Stimulated activated CD8-positive, alpha-beta memory T cell treated with anti-CD3 and anti-CD28 coated beads, Interleukin-15, amount 100 ng/mL, for 48 hours (primary cell): ENCODE data around the gene MTHFSD.

Source experiments
- DNase-seq, 2 donors: peaks; one replicate each; pipeline ENCODE4 v3.0.0-alpha.2; 2020; ENCODE audit warnings: low read depth in 2 of 2

Gene MTHFSD

DNA sequence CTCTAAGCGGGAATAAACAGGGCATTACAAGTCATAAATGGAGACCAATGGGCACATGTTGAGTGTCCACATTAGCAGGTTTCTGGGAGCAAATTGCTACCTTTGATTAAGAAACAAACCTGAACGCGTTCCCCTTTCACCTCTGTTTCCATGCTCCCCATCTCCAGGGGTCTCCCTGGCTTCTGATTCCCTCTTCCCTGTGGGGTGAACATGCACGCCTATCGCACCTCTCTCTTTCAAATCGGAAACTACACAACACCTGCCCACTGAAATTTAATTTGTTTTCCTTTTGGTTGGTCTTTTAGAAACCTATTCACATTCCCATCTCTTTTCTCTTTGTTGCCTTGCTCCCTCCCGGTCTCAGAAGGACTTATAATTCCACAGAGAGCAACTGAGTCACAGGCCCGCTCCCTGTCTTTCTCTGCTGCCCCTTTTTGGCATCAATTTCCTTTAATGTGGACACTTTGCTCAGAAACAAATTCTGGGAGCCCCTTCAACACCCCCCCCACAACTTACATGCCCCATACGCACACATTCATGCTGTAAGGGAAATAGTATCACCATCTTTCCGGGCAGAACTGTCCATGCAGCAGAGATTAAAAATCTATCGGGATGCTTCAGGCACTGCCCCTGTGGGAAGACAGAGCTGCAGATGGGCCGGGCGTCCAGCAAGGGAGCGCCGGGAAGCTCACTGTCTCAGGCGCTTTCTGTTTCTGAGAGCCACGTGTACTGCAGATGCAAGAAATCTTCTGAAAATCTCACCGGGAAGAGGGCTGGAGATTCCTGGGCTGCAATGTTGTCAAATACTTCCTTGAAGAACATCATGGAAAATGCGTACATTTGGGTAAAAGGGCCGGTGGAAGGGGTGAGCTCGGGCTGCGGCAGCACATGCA, 51.9 kb downstream of the MTHFSD start:
- no peak for DNase-seq

GRCh38 chr16:86501989-86502855, 52.8 kb downstream of the MTHFSD start:
- DNase-seq = no peak

- DNase-seq = no peak
These were observed 54.1 kb downstream of the MTHFSD start for GRCh38 chr16:86500708-86501510.

DNA sequence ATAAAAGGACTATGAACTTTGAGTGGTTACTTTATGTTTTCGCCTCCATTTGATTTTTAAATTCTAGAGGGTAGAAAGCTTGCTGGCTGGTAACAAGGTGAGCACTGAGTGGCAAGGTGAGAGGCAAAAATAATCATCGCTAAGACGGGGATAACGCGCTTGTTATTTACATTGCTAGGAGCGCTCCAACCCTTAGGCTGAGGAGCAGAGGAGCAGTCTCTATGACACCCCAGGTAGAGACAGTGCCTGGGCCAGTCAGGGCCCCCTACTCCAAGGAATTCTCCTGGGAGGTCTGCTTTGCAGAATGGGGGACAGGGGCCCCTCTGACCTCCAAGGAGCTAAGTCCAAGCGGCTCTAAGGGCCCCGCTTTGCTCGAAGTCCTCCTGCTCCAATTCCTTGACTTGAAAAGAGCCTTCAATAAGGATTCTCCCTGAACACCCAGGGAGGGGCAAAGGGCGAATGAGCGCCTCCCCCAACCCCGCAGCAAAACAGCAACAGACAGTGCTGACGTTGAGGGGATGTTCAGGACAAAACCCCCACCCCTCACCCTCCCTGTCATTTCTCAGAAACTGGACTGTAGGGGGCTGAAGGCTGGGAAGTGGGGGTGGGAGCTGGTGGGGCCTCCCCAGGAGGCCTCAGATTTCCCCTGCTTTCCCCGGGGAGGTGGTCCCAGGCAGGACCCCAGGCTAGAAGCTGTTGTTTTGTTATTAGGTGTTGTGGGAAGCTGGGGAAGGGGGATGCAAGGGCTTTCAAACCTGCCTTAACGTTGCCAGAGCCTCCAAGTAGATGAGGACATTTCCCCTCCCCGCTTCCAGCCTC, 54.9 kb downstream of the MTHFSD start:
- DNase-seq = no peak

DNA sequence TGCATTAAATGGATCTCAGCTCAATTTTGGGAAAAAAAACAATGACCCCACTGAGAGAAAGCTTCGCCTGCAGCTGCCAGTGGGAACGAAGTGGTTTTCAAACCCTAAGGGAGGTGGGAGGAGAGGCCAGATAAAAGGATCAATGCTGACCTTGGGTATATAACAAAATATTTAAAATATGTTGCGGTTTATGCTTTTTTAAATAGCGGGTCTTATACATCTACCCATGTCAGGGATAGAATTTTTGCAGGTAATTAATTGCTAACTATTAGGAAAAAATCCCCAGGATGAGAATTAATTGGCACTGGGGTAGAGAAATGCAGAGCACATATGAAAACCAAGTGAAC, 55.6 kb downstream of the MTHFSD start:
- DNase-seq = no peak

DNA sequence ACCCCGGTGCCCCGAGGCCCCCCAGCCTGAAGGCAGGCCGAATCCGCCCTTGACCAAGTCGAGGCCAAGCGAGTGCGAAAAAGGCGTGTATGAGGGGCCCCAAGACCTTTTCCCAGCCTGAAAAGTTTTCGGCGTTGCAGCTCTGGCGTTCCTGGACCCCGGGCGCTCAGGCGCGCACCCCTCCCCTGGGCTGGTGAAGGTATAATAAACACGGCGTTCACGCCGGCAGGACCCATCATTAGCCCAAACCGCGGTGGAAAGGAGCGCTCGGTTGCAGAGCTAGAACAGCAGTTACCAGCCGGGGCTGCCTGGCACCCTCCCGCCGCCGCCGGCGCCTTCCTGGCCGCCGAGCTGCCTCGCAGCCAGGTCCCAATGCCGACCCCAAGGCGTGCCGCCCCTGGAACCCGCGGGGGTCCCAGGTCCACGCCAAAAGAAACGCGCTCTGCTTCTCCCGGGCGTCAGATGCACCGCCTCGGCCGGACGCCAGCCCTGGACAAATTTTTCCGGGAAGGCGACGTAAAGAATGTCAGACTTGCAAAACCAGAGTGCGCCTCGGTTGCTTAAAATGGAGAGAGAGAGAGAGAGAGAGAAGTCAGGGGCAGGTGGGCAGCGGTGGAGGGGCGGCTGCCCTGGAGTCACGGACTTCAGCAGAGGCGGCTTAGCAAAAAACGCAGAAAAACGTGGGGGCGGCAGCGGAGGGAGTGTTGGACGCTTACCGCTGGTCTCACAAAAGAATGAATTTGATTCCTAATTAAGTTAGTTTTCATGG, 56.2 kb downstream of the MTHFSD start:
- DNase-seq = no peak

GRCh38 chr16:86498155-86498670, 56.8 kb downstream of the MTHFSD start:
- DNase-seq = no peak

DNA sequence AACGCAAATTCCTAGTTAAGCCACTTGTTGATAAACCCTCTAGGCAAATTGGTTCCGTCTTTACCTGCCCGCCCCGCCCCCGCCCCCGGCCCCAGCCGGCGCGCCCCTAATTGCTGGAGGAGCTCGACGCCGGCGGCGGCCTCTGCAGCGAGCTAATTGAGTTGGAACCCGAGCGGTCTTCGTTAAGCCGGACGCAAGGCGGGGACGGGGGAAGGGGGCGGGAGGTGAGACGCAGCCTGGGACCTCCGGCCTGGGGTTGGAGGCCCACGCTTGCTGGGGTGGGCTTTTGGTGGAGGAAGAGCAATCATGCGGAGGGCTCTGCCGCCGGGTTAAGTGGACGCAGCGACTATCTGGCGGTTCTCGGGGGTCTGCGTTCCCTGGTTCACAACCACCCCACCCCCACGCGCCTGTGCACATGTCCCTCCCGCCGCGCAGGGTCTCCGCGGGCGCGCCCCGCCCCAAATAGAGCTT, 57.4 kb downstream of the MTHFSD start:
- no peak for DNase-seq

- no peak for DNase-seq
These were observed 58.0 kb downstream of the MTHFSD start for GRCh38 chr16:86496929-86497461.

- DNase-seq = no peak
These were observed 58.6 kb downstream of the MTHFSD start for GRCh38 chr16:86496262-86496928.

- DNase-seq = no peak
These were observed 59.2 kb downstream of the MTHFSD start for GRCh38 chr16:86495756-86496261.

DNA sequence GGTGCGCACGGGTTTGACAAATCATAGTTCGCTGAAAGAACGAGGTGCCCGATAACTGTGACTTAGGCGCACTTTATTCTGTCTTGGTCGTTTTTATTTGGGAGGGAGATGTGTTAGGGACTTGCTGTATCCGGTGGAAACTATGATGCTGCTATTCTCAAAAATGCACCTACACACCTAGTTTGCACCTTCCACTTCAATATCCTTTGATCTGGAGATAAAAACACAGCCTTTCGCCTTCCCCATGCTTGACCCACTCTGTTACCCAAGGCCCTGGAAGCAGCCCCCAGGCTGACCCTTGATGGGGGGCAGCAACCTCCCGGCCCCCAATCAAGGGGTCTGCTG, 59.7 kb downstream of the MTHFSD start:
- DNase-seq = no peak

GRCh38 chr16:86494565-86495356, 60.3 kb downstream of the MTHFSD start:
- DNase-seq = no peak

- no peak for DNase-seq
These were observed 60.9 kb downstream of the MTHFSD start for GRCh38 chr16:86494039-86494564.

DNA sequence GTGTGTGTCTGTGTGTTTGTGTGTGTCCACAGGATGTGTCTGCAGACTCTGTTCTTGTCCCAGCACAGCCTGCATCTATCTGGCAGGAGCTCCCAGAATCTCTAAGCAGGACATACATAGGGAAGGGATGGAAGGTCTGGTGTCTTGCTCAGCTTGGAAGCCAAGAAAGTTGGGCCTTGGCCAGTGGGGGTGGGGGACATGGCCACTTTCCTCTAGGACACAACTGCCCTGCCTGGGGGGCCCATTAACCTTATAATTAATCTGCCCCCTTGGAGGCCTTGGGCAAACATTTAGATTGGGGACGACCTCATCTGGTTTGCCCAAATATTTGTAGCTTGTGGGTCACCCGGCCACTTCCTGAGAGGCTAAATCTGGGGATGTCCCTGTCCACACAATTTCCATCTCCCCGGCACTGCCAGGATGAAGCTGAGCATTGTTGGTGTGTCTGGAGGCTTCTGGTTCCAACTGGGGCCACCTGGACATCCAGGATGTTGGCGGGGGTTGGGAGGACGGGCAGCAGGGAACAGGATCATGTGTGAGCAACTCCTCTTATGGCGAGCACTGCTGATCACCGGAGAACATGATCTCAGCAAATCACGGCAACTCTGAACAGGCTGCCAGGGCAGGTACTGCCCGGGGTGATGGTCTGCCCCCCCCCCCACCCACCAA, 61.9 kb downstream of the MTHFSD start:
- no peak for DNase-seq

GRCh38 chr16:86492267-86492960, 62.6 kb downstream of the MTHFSD start:
- DNase-seq = no peak

DNA sequence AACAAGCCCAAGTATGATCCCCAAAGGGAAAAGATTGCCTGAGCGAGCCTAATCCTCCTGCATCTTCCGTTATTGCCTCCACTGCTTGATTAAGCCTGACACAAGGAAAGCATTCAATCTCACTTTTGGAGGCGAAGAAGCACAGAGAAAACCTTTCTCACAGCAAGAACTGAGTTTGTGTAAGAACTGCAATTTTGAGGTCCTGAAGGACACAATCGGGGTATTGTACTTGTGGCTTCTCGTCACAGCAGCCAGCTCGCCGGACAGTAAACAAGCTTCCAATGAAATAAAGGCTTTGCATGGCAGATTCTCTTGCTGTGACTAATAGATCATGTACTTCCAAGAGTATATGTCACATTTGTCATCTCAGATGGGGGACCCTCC, 63.4 kb downstream of the MTHFSD start:
- no peak for DNase-seq
